ENCODE results near the gene BBX. TPM values are rescaled to one million over a fixed set of nuclear protein-coding genes. Genes with fewer than 3 reads are reported as not detected.

BBX gene
- total RNA-seq, 1 experiment from 2014 or later, result 45.0 TPM

GRCh38 chr3:107531917-107532469, 9.2 kb downstream of the BBX start (continued):
- TF ChIP-seq STAT6 (CRISPR knock-in tag; conservative IDR thresholded peaks at IDR 0.05; ENCODE audit: low read depth) (no peak), OVOL2 (CRISPR knock-in tag; IDR thresholded peaks at IDR 0.05; ENCODE audit: borderline replicate concordance) (no peak)

GRCh38 chr3:107540857-107541256, 18.1 kb downstream of the BBX start:
- no peak for ATAC-seq
- peaks cover 24% of the 10 kb centered on the region for H3K4me1 Mint-ChIP-seq
- ChIA-PET CTCF (no interaction called here), POLR2A (no interaction called here)
- peaks cover 6% of the 10 kb centered on the region; the same call in 1 of the 2 replicates for H3K36me3 Mint-ChIP-seq
- no peaks in the 10 kb centered on the region for H3K27me3 Mint-ChIP-seq (ENCODE audit: low read depth)
- no peak overlapping the region for H3K4me3 Mint-ChIP-seq
- TF ChIP-seq ESRRA (CRISPR knock-in tag; IDR thresholded peaks at IDR 0.05; ENCODE audit: borderline replicate concordance) (no peak), GABPB1 (CRISPR knock-in tag; IDR thresholded peaks at IDR 0.05) (no peak), ARID4B (CRISPR knock-in tag; IDR thresholded peaks at IDR 0.05; ENCODE audit: borderline replicate concordance) (no peak), ZNF532 (CRISPR knock-in tag; IDR thresholded peaks at IDR 0.05; ENCODE audit: borderline replicate concordance) (no peak), GRHL2 (CRISPR knock-in tag; IDR thresholded peaks at IDR 0.05; ENCODE audit: insufficient replicate concordance, severe bottlenecking) (no peak), AFF4 (CRISPR knock-in tag; IDR thresholded peaks at IDR 0.05; ENCODE audit: borderline replicate concordance) (no peak), JAZF1 (CRISPR knock-in tag; IDR thresholded peaks at IDR 0.05) (no peak), TCF7 (CRISPR knock-in tag; IDR thresholded peaks at IDR 0.05; ENCODE audit: low read depth) (no peak), NR3C1 (CRISPR knock-in tag; conservative IDR thresholded peaks at IDR 0.05; ENCODE audit: low read depth) (no peak), TP53 (CRISPR knock-in tag; IDR thresholded peaks at IDR 0.05) (no peak), E2F4 (CRISPR knock-in tag; IDR thresholded peaks at IDR 0.05; ENCODE audit: borderline replicate concordance, low read depth) (no peak)
- no peak overlapping the region for H3K27ac Mint-ChIP-seq
- no peak for DNase-seq (ENCODE audit: low spot score)
- no peaks in the 10 kb centered on the region for H3K9me3 Mint-ChIP-seq

All from WTC11 (cell line).